ENCODE measurements around the gene BARHL2.

Gene BARHL2

GRCh38 chr1:90716552-90717355 is at the start of gene BARHL2:
Gene BARHL2, minus strand, starts transcription at chr1:90717302. Its CDS starts 107 bp downstream, at chr1:90717195.
- no peak for DNase-seq

GRCh38 chr1:90763930-90764329 is 46.8 kb upstream of the BARHL2 start:
- DNase-seq, result no peak

- no peak for DNase-seq
Measured at GRCh38 chr1:90763506-90763905, 46.4 kb upstream of the BARHL2 start.

- DNase-seq, result no peak
Measured at GRCh38 chr1:90761781-90762589, 44.9 kb upstream of the BARHL2 start.

GRCh38 chr1:90761156-90761555 is 44.1 kb upstream of the BARHL2 start:
- no peak for DNase-seq

- DNase-seq, result no peak
Measured at GRCh38 chr1:90753556-90753955, 36.5 kb upstream of the BARHL2 start.

GRCh38 chr1:90748668-90749067 is 31.6 kb upstream of the BARHL2 start:
- no peak for DNase-seq

- no peak for DNase-seq
Measured at GRCh38 chr1:90746857-90747256, 29.8 kb upstream of the BARHL2 start.

- no peak for DNase-seq
Measured at GRCh38 chr1:90745972-90746371, 28.9 kb upstream of the BARHL2 start.

- DNase-seq, result no peak
Measured at GRCh38 chr1:90732136-90732535, 15.0 kb upstream of the BARHL2 start.

GRCh38 chr1:90731382-90732050 is 14.4 kb upstream of the BARHL2 start:
- DNase-seq, result no peak

GRCh38 chr1:90730243-90731022 is 13.3 kb upstream of the BARHL2 start:
- DNase-seq, result no peak

GRCh38 chr1:90729504-90730242 is 12.6 kb upstream of the BARHL2 start:
- DNase-seq, result no peak

GRCh38 chr1:90728502-90729287 is 11.6 kb upstream of the BARHL2 start:
- DNase-seq, result no peak

- DNase-seq, result no peak
Measured at GRCh38 chr1:90727917-90728501, 10.9 kb upstream of the BARHL2 start.

- DNase-seq, result no peak
Measured at GRCh38 chr1:90726986-90727480, 9.9 kb upstream of the BARHL2 start.

- no peak for DNase-seq
Measured at GRCh38 chr1:90726425-90726985, 9.4 kb upstream of the BARHL2 start.

- no peak for DNase-seq
Measured at GRCh38 chr1:90725657-90726424, 8.7 kb upstream of the BARHL2 start.

GRCh38 chr1:90724926-90725656 is 8.0 kb upstream of the BARHL2 start:
- no peak for DNase-seq

All from stimulated activated CD4-positive, alpha-beta T cell treated with anti-CD3 and anti-CD28 coated beads, Interleukin-2, amount 100 ng/mL, for 48 hours (primary cell).